IMR-90 (cell line): Measurements from ENCODE around the gene UPK3A. TPM values are rescaled to one million over a fixed set of nuclear protein-coding genes. Genes with fewer than 3 reads are reported as not detected.
A peak's percentile ranks its signal among the peaks of the same experiment; 100 is the strongest.
"Not testable (repeated sequence)": the region's sequence is repeated elsewhere in the genome, so short reads cannot be mapped to it uniquely, and the experiment has no call there.

ENCODE experiments used
- ATAC-seq: fragments of 200-7000 bp; cut with Tn5 transposase; 2 replicates; pipeline ENCODE4 v1.9.1; 2020; ENCODE audit warnings: low read depth, mild to moderate bottlenecking, moderate library complexity
- BruUV-seq: library from RNA; stranded (reverse); fragments of 400-500 nt; replicated peaks from 2 replicates; lab custom pipeline; 2021; lab: Mats Ljungman, UMichigan
- CTCF ChIA-PET: fragments of 300-600 bp; formaldehyde crosslinking; extraction: SDS; loops from one replicate; lab custom pipeline; 2021; ENCODE audit warnings: antibody characterized with exemption; lab: Yijun Ruan, JAX
- POLR2A ChIA-PET: fragments of 300-600 bp; sonication (Branson Sonifier 250); formaldehyde crosslinking; loops from one replicate; lab custom pipeline; 2022; ENCODE audit warnings: antibody characterized with exemption; ENCODE audit not compliant: unreplicated experiment; lab: Charles Lee
- DNase-seq: peaks from one replicate; pipeline ENCODE4 v3.0.0; 2013
- H2AFZ ChIP-seq: replicated peaks from 2 replicates; pipeline ENCODE3; 2013; ENCODE audit warnings: low read length, mild to moderate bottlenecking; ENCODE audit not compliant: poor library complexity
- H2AK5ac ChIP-seq: 2 replicates; pipeline ENCODE4 v1.6.1; 2013; ENCODE audit warnings: low read depth, low read length, inconsistent platforms
- H2AK9ac ChIP-seq: replicated peaks from 2 replicates; pipeline ENCODE3; 2013; ENCODE audit warnings: mild to moderate bottlenecking, low read depth, low read length, moderate library complexity; ENCODE audit not compliant: poor library complexity
- H2BK120ac ChIP-seq: 2 replicates; pipeline ENCODE4 v1.6.1; 2013; ENCODE audit warnings: low read depth, low read length, inconsistent platforms
- H2BK15ac ChIP-seq: 3 replicates; pipeline ENCODE4 v1.6.1; 2013; ENCODE audit warnings: low read depth, low read length, inconsistent platforms
- H2BK20ac ChIP-seq: 2 replicates; pipeline ENCODE4 v1.6.1; 2013; ENCODE audit warnings: low read depth, mild to moderate bottlenecking, inconsistent platforms, low read length, moderate library complexity
- H2BK5ac ChIP-seq: 2 replicates; pipeline ENCODE4 v1.6.1; 2013; ENCODE audit warnings: mild to moderate bottlenecking, low read depth, low read length, inconsistent platforms; ENCODE audit not compliant: poor library complexity, severe bottlenecking
- H3K14ac ChIP-seq: replicated peaks from 2 replicates; pipeline ENCODE4 v1.6.1; 2013; ENCODE audit warnings: low read depth, low read length, inconsistent platforms
- H3K18ac ChIP-seq: 2 replicates; pipeline ENCODE4 v1.6.1; 2013; ENCODE audit warnings: low read depth, low read length, control low read depth
- H3K23ac ChIP-seq: 2 replicates; pipeline ENCODE4 v1.6.1; 2013; ENCODE audit warnings: low read depth, low read length, inconsistent platforms
- H3K27ac ChIP-seq: 2 replicates; pipeline ENCODE4 v1.5.1; 2013; ENCODE audit warnings: mild to moderate bottlenecking, control low read depth, low read length; ENCODE audit not compliant: insufficient read depth
- H3K27me3 ChIP-seq: 2 replicates; pipeline ENCODE4 v1.6.1; 2013; ENCODE audit warnings: low read length; ENCODE audit not compliant: control insufficient read depth, insufficient read depth
- H3K36me3 ChIP-seq: 2 replicates; pipeline ENCODE4 v1.6.1; 2013; ENCODE audit warnings: low read length, mixed read lengths; ENCODE audit not compliant: control insufficient read depth, insufficient read depth
- H3K4ac ChIP-seq: 2 replicates; pipeline ENCODE4 v1.6.1; 2013; ENCODE audit warnings: low read depth, low read length, inconsistent platforms
- H3K4me1 ChIP-seq: 2 replicates; pipeline ENCODE4 v1.6.1; 2013; ENCODE audit warnings: low read length, mixed read lengths; ENCODE audit not compliant: control insufficient read depth, insufficient read depth
- H3K4me2 ChIP-seq: 2 replicates; pipeline ENCODE4 v1.6.1; 2013; ENCODE audit warnings: low read depth, mild to moderate bottlenecking, control low read depth, low read length, moderate library complexity
- H3K4me3 ChIP-seq: 2 replicates; pipeline ENCODE4 v1.5.1; 2013; ENCODE audit warnings: low read depth, mild to moderate bottlenecking, control low read depth, low read length, moderate library complexity; ENCODE audit not compliant: insufficient read depth
- H3K56ac ChIP-seq: 2 replicates; pipeline ENCODE4 v1.6.1; 2013; ENCODE audit warnings: low read length, inconsistent platforms; ENCODE audit not compliant: insufficient read depth; ENCODE audit errors: extremely low read depth
- H3K79me1 ChIP-seq, 2 experiments: 2 replicates each; pipeline ENCODE4 v1.6.1; 2013; ENCODE audit warnings: low read length in 2 of 2, inconsistent platforms in 1 of 2, low read depth in 1 of 2
- H3K9ac ChIP-seq: 2 replicates; pipeline ENCODE4 v1.6.1; 2013; ENCODE audit warnings: low read depth, low read length, control low read depth
- H3K9me1 ChIP-seq: 2 replicates; pipeline ENCODE4 v1.6.1; 2013; ENCODE audit warnings: low read length, inconsistent platforms; ENCODE audit not compliant: insufficient read depth
- H3K9me3 ChIP-seq: 2 replicates; pipeline ENCODE4 v1.6.1; 2013; ENCODE audit warnings: low read length; ENCODE audit not compliant: control insufficient read depth, insufficient read depth
- H4K20me1 ChIP-seq: 2 replicates; pipeline ENCODE4 v1.6.1; 2013; ENCODE audit warnings: low read length, inconsistent platforms; ENCODE audit not compliant: insufficient read depth
- H4K5ac ChIP-seq: 2 replicates; pipeline ENCODE4 v1.6.1; 2013; ENCODE audit warnings: mild to moderate bottlenecking, low read depth, low read length, control low read depth
- H4K8ac ChIP-seq, 2 experiments: 2 replicates each; pipeline ENCODE4 v1.6.1; 2013; ENCODE audit warnings: low read depth in 2 of 2, low read length in 2 of 2, control low read depth in 1 of 2, inconsistent platforms in 1 of 2
- H4K91ac ChIP-seq: 2 replicates; pipeline ENCODE4 v1.6.1; 2013; ENCODE audit warnings: low read depth, low read length, inconsistent platforms; ENCODE audit not compliant: insufficient read depth
- WGBS, 2 experiments: methylation state at CpG; one replicate each; pipeline versions ENCODE4 v1.1.5 to v1.1.7; 2013; ENCODE audit warnings: missing lambda C conversion rate in 2 of 2; ENCODE audit not compliant: insufficient read length in 1 of 2; ENCODE audit errors: extremely low coverage in 2 of 2; 5-methylcytosine and 5-hydroxymethylcytosine counted together
- dilution Hi-C: fragments of 300-500 bp; cut with HindIII; formaldehyde crosslinking; loops from one replicate; pipeline ENCODE4 v1.14.3; 2018; ENCODE audit warnings: low sequenced_read_pairs; ENCODE audit not compliant: unreplicated experiment
- in situ Hi-C: fragments of 300-500 bp; cut with MboI; formaldehyde crosslinking; loops from 3 replicates; pipeline ENCODE4 v1.14.3; 2019; ENCODE audit warnings: low sequenced_read_pairs, inconsistent platforms, mixed read lengths
- intact Hi-C: fragments of 100-400 bp; cut with micrococcal nuclease; formaldehyde crosslinking; loops from 2 replicates; pipeline ENCODE4 v1.10.0; 2022
- polyA plus RNA-seq, 3 experiments: library from polyadenylated mRNA; depleted of rRNA; stranded (reverse); fragments of >200 nt; gene quantifications; 2 replicates each; pipeline ENCODE4 v1.2.3, GENCODE V29; 2012; ENCODE audit warnings: low replicate concordance in 1 of 3
- total RNA-seq: library from RNA; depleted of rRNA; stranded (reverse); fragments of >200 nt; gene quantifications from 2 replicates; pipeline ENCODE4 v1.2.3, GENCODE V29; 2012

UPK3A gene
- total and polyA plus RNA-seq, 2 of the 4 experiments (the other 2 are of a cell fraction) = not detected

DNA sequence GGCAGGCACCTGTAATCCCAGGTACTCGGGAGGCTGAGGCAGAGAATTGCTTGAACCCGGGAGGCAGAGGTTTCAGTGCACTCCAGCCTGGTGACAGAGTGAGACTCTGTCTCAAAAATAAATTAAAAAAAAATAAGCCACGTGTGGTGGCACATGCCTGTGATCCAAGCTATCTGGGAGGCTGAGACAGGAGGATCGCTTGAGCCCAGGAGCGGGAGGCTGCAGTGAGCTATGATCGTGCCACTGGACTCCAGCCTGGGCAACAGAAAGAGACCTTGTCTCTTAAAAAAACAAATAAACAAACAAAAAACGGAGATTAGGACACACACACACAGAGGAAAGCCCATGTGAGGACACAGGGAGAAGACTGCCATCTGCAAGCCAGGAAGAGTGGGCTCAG, 7.0 kb upstream of the UPK3A start:
- H3K9ac ChIP-seq, H3K4me1 ChIP-seq, H3K14ac ChIP-seq, H4K8ac ChIP-seq, in situ Hi-C loops, H3K23ac ChIP-seq, H3K4me3 ChIP-seq, H3K9me1 ChIP-seq, DNase-seq, H3K56ac ChIP-seq, H2BK5ac ChIP-seq, ATAC-seq, H2AFZ ChIP-seq, CTCF ChIA-PET, dilution Hi-C loops, H3K9me3 ChIP-seq, H3K4ac ChIP-seq, H4K91ac ChIP-seq, H4K5ac ChIP-seq, H3K4me2 ChIP-seq, intact Hi-C loops, H2AK9ac ChIP-seq, H3K27me3 ChIP-seq, H2BK20ac ChIP-seq, H3K79me1 ChIP-seq, H4K20me1 ChIP-seq, H3K18ac ChIP-seq, BruUV-seq, H3K36me3 ChIP-seq, H3K27ac ChIP-seq, POLR2A ChIA-PET: not testable (repeated sequence)
- 80% methylated on average over 3 of the region's 7 CpGs; no CpG with 5 or more reads in 1 of the 2 experiments for WGBS, 2 experiments
- peak overlapping the region; percentile 57; the same call in 1 of the 2 replicates for H2AK5ac ChIP-seq
- 0 out of 3 replicates have a peak overlapping the region, but pooled peaks have one; percentile 44 for H2BK15ac ChIP-seq
- 0 out of 2 replicates have a peak overlapping the region, but pooled peaks have one; percentile 40 for H2BK120ac ChIP-seq
